ENCODE measurements around the gene SLC34A1. TPM values are rescaled to one million over a fixed set of nuclear protein-coding genes. Genes with fewer than 3 reads are reported as not detected.
"Not testable (repeated sequence)": the region's sequence is repeated elsewhere in the genome, so short reads cannot be mapped to it uniquely, and the experiment has no call there.

SLC34A1 gene
- polyA plus RNA-seq, 4 donors, result 0.01 to 0.07 TPM; not detected in 2

- no peak for FAIRE-seq
- WGBS, 3 donors, result 76 to 88% (median 81%) methylated on average over 5 of the region's 5 CpGs
Measured at GRCh38 chr5:177374211-177374610, 10.0 kb upstream of the SLC34A1 start.

DNA sequence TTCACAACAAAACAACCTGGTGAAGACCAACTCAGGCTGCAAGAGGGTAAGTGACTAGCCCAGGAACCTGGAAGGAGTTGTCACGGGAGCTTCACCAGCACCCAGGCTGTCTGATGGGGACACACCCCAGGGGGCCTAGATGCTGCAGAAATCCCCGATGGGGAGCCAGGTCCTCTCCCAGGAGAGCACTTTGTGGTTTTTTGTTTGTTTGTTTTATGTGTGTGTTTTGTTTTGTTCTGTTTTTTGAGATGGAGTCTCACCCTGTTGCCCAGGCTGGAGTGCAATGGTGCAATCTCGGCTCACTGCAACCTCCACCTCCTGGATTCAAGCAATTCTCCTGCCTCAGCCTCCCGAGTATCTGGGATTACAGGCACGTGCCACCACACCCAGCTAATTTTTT, 8.7 kb upstream of the SLC34A1 start:
- H3K4me1 ChIP-seq (ENCODE audit: control insufficient read depth in 3 of 3, insufficient read depth in 2 of 3, low read depth in 1 of 3, low read length in 2 of 3); FAIRE-seq: not testable (repeated sequence)
- 65 to 77% (median 68%) methylated on average over 5 of the region's 5 CpGs for WGBS, 3 donors

More at GRCh38 chr5:177374211-177374610, 10.0 kb upstream of the SLC34A1 start:
- no peaks in the 10 kb centered on the region for H3K9me3 ChIP-seq (ENCODE audit: control insufficient read depth in 2 of 2, insufficient read depth in 1 of 2, low read depth in 1 of 2, low read length in 1 of 2)
- peaks cover 0 to 17% (median 2%) of the 10 kb centered on the region in 3 donors for H3K4me1 ChIP-seq (ENCODE audit: control insufficient read depth in 3 of 3, insufficient read depth in 2 of 3, low read depth in 1 of 3, low read length in 2 of 3)
- no peak for DNase-seq
- H3K36me3 ChIP-seq (ENCODE audit: control insufficient read depth in 3 of 3, insufficient read depth in 2 of 3, low read depth in 1 of 3, low read length in 3 of 3), result peaks cover 0 to 16% (median 0%) of the 10 kb centered on the region in 3 donors
- H3K27ac ChIP-seq (ENCODE audit: low read depth in 1 of 3, low read length in 2 of 3), result no peak overlapping the region
- no peaks in the 10 kb centered on the region for H3K27me3 ChIP-seq (ENCODE audit: control insufficient read depth in 3 of 3, insufficient read depth in 3 of 3, low read length in 3 of 3)
- H3K4me3 ChIP-seq (ENCODE audit: low read depth in 1 of 3, low read length in 3 of 3), result no peak overlapping the region

DNA sequence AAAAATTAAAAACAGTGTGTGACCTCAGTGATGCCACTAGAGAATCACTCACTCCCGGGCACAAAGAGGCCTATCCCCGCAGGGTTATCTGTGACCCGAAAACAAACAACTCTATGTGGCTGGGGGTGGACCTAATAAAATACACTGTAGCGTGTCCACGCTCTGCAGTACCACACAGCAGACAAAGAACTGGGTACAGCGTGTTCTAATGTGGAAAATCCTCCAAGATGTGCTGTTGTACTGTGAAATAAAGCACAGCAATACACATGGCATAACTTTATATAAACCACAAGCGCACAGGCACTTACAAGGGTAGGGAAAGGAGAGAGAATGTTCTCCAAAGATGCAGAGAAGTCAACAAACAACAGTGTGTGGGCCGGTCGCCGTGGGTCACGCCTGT, 8.1 kb upstream of the SLC34A1 start:
- H3K4me3 ChIP-seq (ENCODE audit: low read depth in 1 of 3, low read length in 3 of 3), result no peak overlapping the region
- DNase-seq (no peak), FAIRE-seq (no peak)
- WGBS, 3 donors, result 76 to 85% (median 83%) methylated on average over 11 of the region's 11 CpGs
- peaks cover 0 to 7% (median 0%) of the 10 kb centered on the region in 3 donors for H3K4me1 ChIP-seq (ENCODE audit: control insufficient read depth in 3 of 3, insufficient read depth in 2 of 3, low read depth in 1 of 3, low read length in 2 of 3)
- H3K27me3 ChIP-seq (ENCODE audit: control insufficient read depth in 3 of 3, insufficient read depth in 3 of 3, low read length in 3 of 3), result no peaks in the 10 kb centered on the region
- no peaks in the 10 kb centered on the region for H3K9me3 ChIP-seq (ENCODE audit: control insufficient read depth in 2 of 2, insufficient read depth in 1 of 2, low read depth in 1 of 2, low read length in 1 of 2)
- peaks cover 0 to 14% (median 0%) of the 10 kb centered on the region in 3 donors for H3K36me3 ChIP-seq (ENCODE audit: control insufficient read depth in 3 of 3, insufficient read depth in 2 of 3, low read depth in 1 of 3, low read length in 3 of 3)
- H3K27ac ChIP-seq (ENCODE audit: low read depth in 1 of 3, low read length in 2 of 3), result no peak overlapping the region

More for the DNA sequence above, 8.7 kb upstream of the SLC34A1 start:
- H3K9me3 ChIP-seq (ENCODE audit: control insufficient read depth in 2 of 2, insufficient read depth in 1 of 2, low read depth in 1 of 2, low read length in 1 of 2); H3K27ac ChIP-seq (ENCODE audit: low read depth in 1 of 3, low read length in 2 of 3); H3K27me3 ChIP-seq (ENCODE audit: control insufficient read depth in 3 of 3, insufficient read depth in 3 of 3, low read length in 3 of 3); H3K4me3 ChIP-seq (ENCODE audit: low read depth in 1 of 3, low read length in 3 of 3); DNase-seq: not testable (repeated sequence)
- H3K36me3 ChIP-seq (ENCODE audit: control insufficient read depth in 3 of 3, insufficient read depth in 2 of 3, low read depth in 1 of 3, low read length in 3 of 3), result peaks cover 0 to 14% (median 0%) of the 10 kb centered on the region in 3 donors

GRCh38 chr5:177377851-177378776, 6.1 kb upstream of the SLC34A1 start:
- FAIRE-seq (no peak), DNase-seq (no peak)
- Histone ChIP-seq H3K4me1 (ENCODE audit: control insufficient read depth in 3 of 3, insufficient read depth in 2 of 3, low read depth in 1 of 3, low read length in 2 of 3) (peaks cover 0 to 7% (median 0%) of the 10 kb centered on the region in 3 donors), H3K9me3 (ENCODE audit: control insufficient read depth in 2 of 2, insufficient read depth in 1 of 2, low read depth in 1 of 2, low read length in 1 of 2) (no peaks in the 10 kb centered on the region), H3K4me3 (ENCODE audit: low read depth in 1 of 3, low read length in 3 of 3) (no peak overlapping the region), H3K36me3 (ENCODE audit: control insufficient read depth in 3 of 3, insufficient read depth in 2 of 3, low read depth in 1 of 3, low read length in 3 of 3) (peaks cover 0 to 4% (median 0%) of the 10 kb centered on the region in 3 donors), H3K27me3 (ENCODE audit: control insufficient read depth in 3 of 3, insufficient read depth in 3 of 3, low read length in 3 of 3) (peaks cover 0 to 4% (median 0%) of the 10 kb centered on the region in 3 donors), H3K27ac (ENCODE audit: low read depth in 1 of 3, low read length in 2 of 3) (peak overlapping the region in 1 of 3 donors; percentile 17)
- WGBS, 3 donors, result 81 to 90% (median 86%) methylated on average over 8 of the region's 8 CpGs

DNA sequence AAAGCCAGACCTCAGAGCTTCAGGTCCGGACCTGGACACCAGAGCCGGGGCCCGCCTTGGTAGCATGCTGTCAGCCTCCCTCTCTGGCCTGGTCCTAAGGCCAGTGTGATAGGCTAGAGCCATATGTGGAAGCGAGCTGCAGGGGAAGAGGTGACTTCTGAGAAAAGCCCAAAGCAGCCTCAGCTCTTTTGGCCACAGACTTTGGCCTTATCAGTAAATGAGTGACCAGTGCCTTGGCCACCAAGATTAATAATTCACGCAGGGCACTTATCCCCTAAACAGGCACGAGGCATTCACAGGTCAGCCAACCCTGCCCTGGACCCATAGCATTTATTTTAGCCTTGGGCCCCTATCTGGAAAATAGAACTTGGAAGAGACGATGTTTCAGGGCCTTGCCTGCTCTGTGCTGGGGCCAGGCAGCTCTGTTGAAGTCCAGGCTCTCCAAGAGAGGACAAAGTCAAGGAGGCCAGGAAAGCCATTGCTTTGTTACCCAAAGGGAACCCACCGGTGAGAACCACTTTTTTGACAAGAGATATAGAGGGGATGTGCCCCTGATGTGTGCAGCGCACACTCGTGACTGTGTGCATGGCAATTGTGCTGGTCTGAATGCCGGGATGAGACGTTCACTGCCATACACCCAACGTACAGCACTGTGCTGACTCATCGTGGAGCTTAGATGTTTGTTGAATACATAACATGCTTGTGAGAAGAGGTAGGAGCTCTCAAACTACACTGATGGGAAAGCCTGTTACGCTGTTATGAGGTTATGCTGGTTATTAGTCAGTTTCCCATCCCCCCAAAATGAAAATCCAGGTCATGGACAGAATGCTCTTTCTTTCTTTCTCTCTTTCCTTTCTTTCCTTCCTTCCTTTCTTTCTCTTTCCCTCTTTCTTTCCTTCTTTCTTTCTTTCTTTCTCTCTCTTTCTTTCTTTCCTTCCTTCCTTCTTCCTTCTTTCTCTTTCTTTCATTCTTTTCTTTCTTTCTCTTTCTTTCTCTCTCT, 5.0 kb upstream of the SLC34A1 start:
- H3K27me3 ChIP-seq (ENCODE audit: control insufficient read depth in 3 of 3, insufficient read depth in 3 of 3, low read length in 3 of 3), result peaks cover 0 to 4% (median 0%) of the 10 kb centered on the region in 3 donors
- DNase-seq (peak in 1 of 2 donors; percentile 51), FAIRE-seq (no peak)
- peaks cover 0 to 7% (median 0%) of the 10 kb centered on the region in 3 donors for H3K4me1 ChIP-seq (ENCODE audit: control insufficient read depth in 3 of 3, insufficient read depth in 2 of 3, low read depth in 1 of 3, low read length in 2 of 3)
- no peaks in the 10 kb centered on the region for H3K36me3 ChIP-seq (ENCODE audit: control insufficient read depth in 3 of 3, insufficient read depth in 2 of 3, low read depth in 1 of 3, low read length in 3 of 3)
- H3K4me3 ChIP-seq (ENCODE audit: low read depth in 1 of 3, low read length in 3 of 3), result no peak overlapping the region
- 71 to 77% (median 75%) methylated on average over 15 of the region's 15 CpGs for WGBS, 3 donors
- H3K27ac ChIP-seq (ENCODE audit: low read depth in 1 of 3, low read length in 2 of 3), result peak overlapping the region in 1 of 3 donors; percentile 17
- no peaks in the 10 kb centered on the region for H3K9me3 ChIP-seq (ENCODE audit: control insufficient read depth in 2 of 2, insufficient read depth in 1 of 2, low read depth in 1 of 2, low read length in 1 of 2)

DNA sequence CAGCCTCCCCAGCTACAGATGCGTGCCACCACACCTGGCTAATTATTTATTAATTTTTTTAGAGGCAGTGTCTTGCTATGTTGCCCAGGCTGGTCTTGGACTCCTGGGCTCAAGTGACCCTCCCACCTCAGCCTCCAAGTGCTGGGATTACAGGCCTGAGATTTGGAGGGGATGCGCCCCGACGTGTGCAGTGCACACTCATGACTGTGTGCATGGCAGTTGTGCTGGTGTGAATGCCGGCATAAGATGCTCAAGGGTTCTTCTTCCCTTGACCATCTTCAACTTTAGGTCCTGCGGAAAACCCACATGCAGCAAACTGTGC, 3.5 kb upstream of the SLC34A1 start:
- H3K9me3 ChIP-seq (ENCODE audit: control insufficient read depth in 2 of 2, insufficient read depth in 1 of 2, low read depth in 1 of 2, low read length in 1 of 2), result no peaks in the 10 kb centered on the region
- peaks cover 0 to 4% (median 0%) of the 10 kb centered on the region in 3 donors for H3K27me3 ChIP-seq (ENCODE audit: control insufficient read depth in 3 of 3, insufficient read depth in 3 of 3, low read length in 3 of 3)
- peaks cover 0 to 7% (median 0%) of the 10 kb centered on the region in 3 donors for H3K4me1 ChIP-seq (ENCODE audit: control insufficient read depth in 3 of 3, insufficient read depth in 2 of 3, low read depth in 1 of 3, low read length in 2 of 3)
- DNase-seq (no peak), FAIRE-seq (no peak)
- WGBS, 3 donors, result 88 to 92% (median 91%) methylated on average over 6 of the region's 6 CpGs
- no peak overlapping the region for H3K27ac ChIP-seq (ENCODE audit: low read depth in 1 of 3, low read length in 2 of 3)
- no peaks in the 10 kb centered on the region for H3K36me3 ChIP-seq (ENCODE audit: control insufficient read depth in 3 of 3, insufficient read depth in 2 of 3, low read depth in 1 of 3, low read length in 3 of 3)
- H3K4me3 ChIP-seq (ENCODE audit: low read depth in 1 of 3, low read length in 3 of 3), result no peak overlapping the region

- Histone ChIP-seq H3K36me3 (ENCODE audit: control insufficient read depth in 3 of 3, insufficient read depth in 2 of 3, low read depth in 1 of 3, low read length in 3 of 3) (no peaks in the 10 kb centered on the region), H3K9me3 (ENCODE audit: control insufficient read depth in 2 of 2, insufficient read depth in 1 of 2, low read depth in 1 of 2, low read length in 1 of 2) (no peaks in the 10 kb centered on the region), H3K27ac (ENCODE audit: low read depth in 1 of 3, low read length in 2 of 3) (no peak overlapping the region), H3K27me3 (ENCODE audit: control insufficient read depth in 3 of 3, insufficient read depth in 3 of 3, low read length in 3 of 3) (peaks cover 0 to 4% (median 0%) of the 10 kb centered on the region in 3 donors), H3K4me1 (ENCODE audit: control insufficient read depth in 3 of 3, insufficient read depth in 2 of 3, low read depth in 1 of 3, low read length in 2 of 3) (peaks cover 0 to 7% (median 0%) of the 10 kb centered on the region in 3 donors), H3K4me3 (ENCODE audit: low read depth in 1 of 3, low read length in 3 of 3) (no peak overlapping the region)
- WGBS, 3 donors, result 25 to 42% (median 33%) methylated on average over 11 of the region's 11 CpGs
- DNase-seq (no peak), FAIRE-seq (no peak)
Measured at GRCh38 chr5:177382423-177383029, 1.7 kb upstream of the SLC34A1 start.

Data from small intestine (tissue), 7 donors.